ENCODE measurements around the gene RMND5B. TPM values are rescaled to one million over a fixed set of nuclear protein-coding genes. Genes with fewer than 3 reads are reported as not detected.
A peak's percentile ranks its signal among the peaks of the same experiment; 100 is the strongest.
"Not testable (repeated sequence)": the region's sequence is repeated elsewhere in the genome, so short reads cannot be mapped to it uniquely, and the experiment has no call there.

Gene RMND5B
- total RNA-seq, 1 experiment from 2014 or later: 30.3 TPM

- intact Hi-C loops (cut with micrococcal nuclease; ENCODE audit: unreplicated experiment): no loop called here
- peak overlapping the region; percentile 82 for H3K4me2 ChIP-seq
- ChIA-PET CTCF (no interaction called here), POLR2A (ENCODE audit: unreplicated experiment) (no interaction called here)
- DNase-seq: no peak
- H3K4me1 ChIP-seq (replicated peaks; ENCODE audit: insufficient read depth): peaks cover 29% of the 10 kb centered on the region
- BruUV-seq (replicated peaks): no TSS peak
- H4K20me1 ChIP-seq (ENCODE audit: insufficient read depth): no peaks in the 10 kb centered on the region
- peak overlapping the region; percentile 89 for H3K4me3 ChIP-seq
- H3K27ac ChIP-seq: peak overlapping the region; percentile 85
- H2AFZ ChIP-seq: peak overlapping the region; percentile 84; the same call in 1 of the 2 replicates
- no peaks in the 10 kb centered on the region for H3K9me2 ChIP-seq (ENCODE audit: insufficient read depth)
- H3K27me3 ChIP-seq (ENCODE audit: insufficient read depth, low read depth): no peaks in the 10 kb centered on the region
- H3K36me3 ChIP-seq (ENCODE audit: low read depth): no peaks in the 10 kb centered on the region
- H3K79me2 ChIP-seq (ENCODE audit: low read depth): peaks cover 7% of the 10 kb centered on the region; the same call in 1 of the 2 replicates
- no peaks in the 10 kb centered on the region for H3K9me3 ChIP-seq (ENCODE audit: insufficient read depth, low read depth)
- no peak for TF ChIP-seq CTCF (conservative IDR thresholded peaks at IDR 0.05)
- no peak for TF ChIP-seq EZH2 (IDR thresholded peaks at IDR 0.05; ENCODE audit: low read depth)
- peaks cover 24% of the 10 kb centered on the region for H3F3A ChIP-seq (ENCODE audit: insufficient read depth, low read depth)
Measured at GRCh38 chr5:178129296-178129695, 1.5 kb upstream of the RMND5B start.

DNA sequence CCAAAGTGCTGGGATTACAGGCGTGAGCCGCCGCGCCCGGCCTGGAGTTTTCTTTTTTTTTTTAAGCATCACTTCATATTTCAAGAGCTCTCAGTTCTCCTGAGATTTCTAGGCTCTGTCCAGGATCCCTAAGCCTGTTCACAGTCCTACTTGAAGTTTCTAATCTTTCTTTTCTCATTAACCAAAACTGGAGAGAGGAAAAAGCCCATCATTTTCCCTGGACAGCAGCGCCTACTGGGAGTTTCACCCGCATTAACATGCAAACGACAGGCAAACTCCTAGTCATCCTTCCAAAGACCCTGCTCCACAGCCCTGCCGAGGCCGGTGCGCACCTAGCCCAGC lies 609 bp upstream of the RMND5B start:
- H3K9me2 ChIP-seq (ENCODE audit: insufficient read depth); POLR2A ChIA-PET (ENCODE audit: unreplicated experiment); H4K20me1 ChIP-seq (ENCODE audit: insufficient read depth); H3K27me3 ChIP-seq (ENCODE audit: insufficient read depth, low read depth); H3K36me3 ChIP-seq (ENCODE audit: low read depth); H3K9me3 ChIP-seq (ENCODE audit: insufficient read depth, low read depth); H3K79me2 ChIP-seq (ENCODE audit: low read depth): not testable (repeated sequence)
- peak in 1 of 2 experiments; percentile 64 for DNase-seq
- H3K4me2 ChIP-seq: peak overlapping the region; percentile 82
- peaks cover 20% of the 10 kb centered on the region for H3K4me1 ChIP-seq (replicated peaks; ENCODE audit: insufficient read depth)
- H2AFZ ChIP-seq: peak overlapping the region; percentile 84
- TSS peak; percentile 70 for BruUV-seq (replicated peaks)
- CTCF ChIA-PET: interaction anchor here (0.6 kb wide), 2 partner anchors 10 to 1535 kb away, joined by 9 to 11 read pairs; no protein-coding TSS in a partner anchor
- H3K4me3 ChIP-seq: peak overlapping the region; percentile 89
- peaks cover 24% of the 10 kb centered on the region for H3F3A ChIP-seq (ENCODE audit: insufficient read depth, low read depth)
- peak overlapping the region; percentile 85 for H3K27ac ChIP-seq
- intact Hi-C loops (cut with micrococcal nuclease; ENCODE audit: unreplicated experiment): loop anchor here (1.0 kb wide), 1 partner anchor 52 kb away; no protein-coding TSS in a partner anchor

GRCh38 chr5:178131446-178131996 lies 707 bp downstream of the RMND5B start:
- TF ChIP-seq CTCF (conservative IDR thresholded peaks at IDR 0.05): no peak
- no peak for TF ChIP-seq EZH2 (IDR thresholded peaks at IDR 0.05; ENCODE audit: low read depth)
- no peaks in the 10 kb centered on the region for H3K36me3 ChIP-seq (ENCODE audit: low read depth)
- H3K27me3 ChIP-seq (ENCODE audit: insufficient read depth, low read depth): no peaks in the 10 kb centered on the region
- H3K4me2 ChIP-seq: peak overlapping the region; percentile 82
- ChIA-PET CTCF (interaction anchor here (0.7 kb wide), 1 partner anchor 14 kb away, joined by 3 read pairs; no protein-coding TSS in a partner anchor), POLR2A (ENCODE audit: unreplicated experiment) (interaction anchor here (0.6 kb wide), 1 partner anchor 741 kb away, joined by 4 read pairs; no protein-coding TSS in a partner anchor)
- H3K4me1 ChIP-seq (replicated peaks; ENCODE audit: insufficient read depth): peaks cover 19% of the 10 kb centered on the region
- no peaks in the 10 kb centered on the region for H4K20me1 ChIP-seq (ENCODE audit: insufficient read depth)
- BruUV-seq (replicated peaks): no TSS peak
- H2AFZ ChIP-seq: peak overlapping the region; percentile 84
- intact Hi-C loops (cut with micrococcal nuclease; ENCODE audit: unreplicated experiment): no loop called here
- peak overlapping the region; percentile 85 for H3K27ac ChIP-seq
- no peaks in the 10 kb centered on the region for H3K9me3 ChIP-seq (ENCODE audit: insufficient read depth, low read depth)
- peaks cover 24% of the 10 kb centered on the region for H3F3A ChIP-seq (ENCODE audit: insufficient read depth, low read depth)
- H3K4me3 ChIP-seq: peak overlapping the region; percentile 89
- H3K79me2 ChIP-seq (ENCODE audit: low read depth): peaks cover 7% of the 10 kb centered on the region; the same call in 1 of the 2 replicates
- no peaks in the 10 kb centered on the region for H3K9me2 ChIP-seq (ENCODE audit: insufficient read depth)
- no peak for DNase-seq

Data from PC-9 (cell line).